ENCODE measurements around the gene CAMK1G. TPM values are rescaled to one million over a fixed set of nuclear protein-coding genes. Genes with fewer than 3 reads are reported as not detected.

Gene CAMK1G
- total and polyA plus RNA-seq, 7 donors: 0.04 to 1.4 (median 0.46) TPM; not detected in 3

DNA sequence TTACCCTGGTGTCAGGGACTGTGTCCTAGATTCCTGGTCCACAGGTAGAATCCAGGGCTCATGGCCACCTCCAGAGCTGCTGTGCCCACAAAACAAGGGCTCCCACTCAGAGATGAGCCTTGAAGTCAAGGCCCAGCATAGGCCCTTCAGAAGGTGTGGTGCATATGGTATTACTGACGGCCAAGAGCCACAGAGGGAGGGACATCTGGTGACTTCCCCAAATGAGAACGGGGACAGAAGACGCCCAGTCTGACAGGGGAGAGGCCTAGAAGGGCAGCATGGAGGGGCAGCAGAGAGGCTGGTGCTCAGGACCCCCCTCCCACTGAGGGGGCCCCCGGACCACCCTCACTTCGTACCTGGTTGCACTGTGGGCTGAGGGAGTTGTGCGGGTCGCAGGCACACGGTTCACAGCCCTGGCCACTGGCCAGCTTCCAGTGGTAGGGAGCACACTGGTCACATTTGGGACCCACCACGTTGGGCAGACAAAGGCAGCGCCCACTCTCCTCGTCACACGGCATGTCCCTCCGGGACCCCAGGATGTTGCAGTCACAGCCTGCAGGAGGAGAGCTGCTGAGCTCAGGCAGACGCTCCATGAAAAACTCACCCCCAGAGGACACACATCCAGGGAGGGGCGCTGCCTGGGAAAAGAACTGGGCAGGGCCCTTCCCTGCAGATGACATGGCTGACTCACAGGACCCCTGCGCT lies 43.7 kb downstream of the CAMK1G start:
- Histone ChIP-seq H3K36me3 (ENCODE audit: insufficient read depth in 1 of 2, low read depth in 1 of 2) (no peaks in the 10 kb centered on the region), H3K27me3 (ENCODE audit: insufficient read depth in 3 of 3, low read length in 2 of 3) (no peaks in the 10 kb centered on the region), H3K4me3 (peak overlapping the region; percentile 60), H3K27ac (peak overlapping the region; percentile 96), H3K9me3 (no peaks in the 10 kb centered on the region), H3K4me1 (peaks cover 47% of the 10 kb centered on the region)
- ATAC-seq (peak in 2 of 4 donors; percentile 1 to 15), DNase-seq (no peak)
- intact Hi-C loops (cut with DNase I): loop anchor here (2.0 to 5.0 kb wide), 4 partner anchors 24 to 120 kb away; no protein-coding TSS in a partner anchor
- WGBS, 3 donors: 25 to 32% (median 26%) methylated on average over 16 of the region's 16 CpGs
- TF ChIP-seq, protein P1, sequence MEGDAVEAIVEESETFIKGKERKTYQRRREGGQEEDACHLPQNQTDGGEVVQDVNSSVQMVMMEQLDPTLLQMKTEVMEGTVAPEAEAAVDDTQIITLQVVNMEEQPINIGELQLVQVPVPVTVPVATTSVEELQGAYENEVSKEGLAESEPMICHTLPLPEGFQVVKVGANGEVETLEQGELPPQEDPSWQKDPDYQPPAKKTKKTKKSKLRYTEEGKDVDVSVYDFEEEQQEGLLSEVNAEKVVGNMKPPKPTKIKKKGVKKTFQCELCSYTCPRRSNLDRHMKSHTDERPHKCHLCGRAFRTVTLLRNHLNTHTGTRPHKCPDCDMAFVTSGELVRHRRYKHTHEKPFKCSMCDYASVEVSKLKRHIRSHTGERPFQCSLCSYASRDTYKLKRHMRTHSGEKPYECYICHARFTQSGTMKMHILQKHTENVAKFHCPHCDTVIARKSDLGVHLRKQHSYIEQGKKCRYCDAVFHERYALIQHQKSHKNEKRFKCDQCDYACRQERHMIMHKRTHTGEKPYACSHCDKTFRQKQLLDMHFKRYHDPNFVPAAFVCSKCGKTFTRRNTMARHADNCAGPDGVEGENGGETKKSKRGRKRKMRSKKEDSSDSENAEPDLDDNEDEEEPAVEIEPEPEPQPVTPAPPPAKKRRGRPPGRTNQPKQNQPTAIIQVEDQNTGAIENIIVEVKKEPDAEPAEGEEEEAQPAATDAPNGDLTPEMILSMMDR (IDR thresholded peaks at IDR 0.05): no peak

DNA sequence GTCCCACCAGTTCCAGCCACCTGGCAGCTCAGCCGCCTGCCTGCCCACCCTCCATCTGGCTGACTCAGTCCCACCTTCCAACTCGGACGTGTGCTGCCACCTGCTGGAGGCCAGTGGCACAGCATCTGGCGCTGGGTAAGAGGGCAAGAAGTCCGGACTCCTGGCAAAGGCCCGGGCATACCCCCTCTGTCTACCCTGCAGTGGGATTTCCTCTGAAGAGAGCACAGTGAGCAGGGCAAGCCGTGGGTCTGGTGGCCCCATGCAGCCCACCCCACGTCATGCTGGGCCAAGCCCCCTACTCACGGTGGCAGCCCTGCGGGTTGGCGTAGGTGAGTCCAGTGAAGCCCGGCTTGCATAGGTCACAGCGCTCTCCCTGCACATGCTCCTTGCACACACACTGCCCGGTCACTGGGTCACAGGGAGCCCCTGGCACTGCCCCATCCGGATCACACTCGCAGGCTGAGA lies 44.2 kb downstream of the CAMK1G start:
- Histone ChIP-seq H3K4me1 (peaks cover 43% of the 10 kb centered on the region), H3K27me3 (ENCODE audit: insufficient read depth in 3 of 3, low read length in 2 of 3) (no peaks in the 10 kb centered on the region), H3K36me3 (ENCODE audit: insufficient read depth in 1 of 2, low read depth in 1 of 2) (no peaks in the 10 kb centered on the region), H3K27ac (peak overlapping the region; percentile 96), H3K4me3 (peak overlapping the region; percentile 60), H3K9me3 (no peaks in the 10 kb centered on the region)
- TF ChIP-seq, protein P1 (IDR thresholded peaks at IDR 0.05): peak; percentile 97
- peak; percentile 80 to 91 for DNase-seq
- WGBS, 3 donors: 18 to 25% (median 19%) methylated on average over 16 of the region's 16 CpGs
- ATAC-seq: peak; percentile 67 to 76 (median 72)
- intact Hi-C loops (cut with DNase I): loop anchor here (2.0 to 5.0 kb wide), 4 partner anchors 25 to 120 kb away; no protein-coding TSS in a partner anchor

DNA sequence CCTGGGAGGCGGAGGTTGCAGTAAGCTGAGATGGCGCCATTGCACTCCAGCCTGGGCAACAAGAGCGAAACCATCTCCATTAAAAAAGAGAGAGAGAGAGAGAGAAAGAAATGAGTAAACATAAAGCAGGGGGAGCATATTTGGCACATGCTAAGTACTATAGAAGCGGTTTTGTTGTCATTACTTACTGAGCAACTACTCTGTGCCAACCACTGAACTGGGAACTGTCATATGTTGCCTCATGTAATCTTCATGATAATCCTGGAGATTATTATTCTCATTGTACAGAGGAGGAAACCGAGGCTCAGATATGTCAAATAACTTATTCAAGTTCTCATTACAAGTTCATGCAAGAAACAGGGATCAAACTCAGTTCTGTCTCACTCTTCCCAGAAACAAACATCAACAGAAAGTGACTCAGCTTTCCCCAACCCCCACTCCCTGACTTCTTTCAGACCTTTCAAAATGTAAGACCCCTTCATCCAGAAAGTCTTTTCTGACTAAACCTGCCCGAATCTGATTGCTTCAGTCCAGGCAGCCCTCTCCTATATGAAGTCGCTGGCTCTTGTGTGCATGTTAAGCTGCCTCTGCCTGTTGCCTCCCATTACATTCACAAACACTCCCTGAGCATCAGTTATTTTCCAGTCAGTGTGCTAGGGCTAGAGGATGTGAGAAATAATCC lies 45.2 kb downstream of the CAMK1G start:
- H3K36me3 ChIP-seq (ENCODE audit: insufficient read depth in 1 of 2, low read depth in 1 of 2): no peaks in the 10 kb centered on the region
- H3K27me3 ChIP-seq (ENCODE audit: insufficient read depth in 3 of 3, low read length in 2 of 3): no peaks in the 10 kb centered on the region
- intact Hi-C loops (cut with DNase I): loop anchor here in 1 of 2 donors (5.0 kb wide), 2 partner anchors 64 to 119 kb away; no protein-coding TSS in a partner anchor
- WGBS, 3 donors: 92 to 95% (median 94%) methylated on average over 7 of the region's 7 CpGs
- DNase-seq (no peak), ATAC-seq (no peak)
- no peaks in the 10 kb centered on the region for H3K9me3 ChIP-seq
- H3K4me1 ChIP-seq: peaks cover 43% of the 10 kb centered on the region
- TF ChIP-seq, protein P1 (IDR thresholded peaks at IDR 0.05): no peak
- no peak overlapping the region for H3K27ac ChIP-seq
- no peak overlapping the region for H3K4me3 ChIP-seq

GRCh38 chr1:209629621-209630382 lies 46.3 kb downstream of the CAMK1G start:
- no peaks in the 10 kb centered on the region for H3K36me3 ChIP-seq (ENCODE audit: insufficient read depth in 1 of 2, low read depth in 1 of 2)
- no peak overlapping the region for H3K27ac ChIP-seq
- intact Hi-C loops (cut with DNase I): loop anchor here (5.0 kb wide), 3 partner anchors 57 to 117 kb away; no protein-coding TSS in a partner anchor
- TF ChIP-seq, protein P1 (IDR thresholded peaks at IDR 0.05): no peak
- DNase-seq: no peak
- ATAC-seq: no peak
- H3K4me3 ChIP-seq: no peak overlapping the region
- no peaks in the 10 kb centered on the region for H3K27me3 ChIP-seq (ENCODE audit: insufficient read depth in 3 of 3, low read length in 2 of 3)
- peaks cover 37% of the 10 kb centered on the region for H3K4me1 ChIP-seq
- no peaks in the 10 kb centered on the region for H3K9me3 ChIP-seq
- 90 to 95% (median 93%) methylated on average over 11 of the region's 11 CpGs for WGBS, 3 donors

Measured in psoas muscle (tissue), 8 donors.